T-helper 17 cell (primary cell): ENCODE measurements around the gene ATXN2. TPM values are rescaled to one million over a fixed set of nuclear protein-coding genes. Genes with fewer than 3 reads are reported as not detected.
"Not testable (repeated sequence)": the region's sequence is repeated elsewhere in the genome, so short reads cannot be mapped to it uniquely, and the experiment has no call there.

Experiments
- ATAC-seq: fragments of 150-1000 bp; cut with Tn5 transposase; 2 replicates; pipeline ENCODE4 v1.10.0; 2021; ENCODE audit warnings: mild to moderate bottlenecking, moderate library complexity
- DNase-seq, 3 donors: peaks; one replicate each; pipeline versions ENCODE4 v3.0.0 to v3.0.0-alpha.2; 2020 to 2021
- H3K9me3 ChIP-seq: one replicate; pipeline ENCODE4 v1.7.0; 2013; ENCODE audit warnings: low read length, mild to moderate bottlenecking; ENCODE audit not compliant: control insufficient read depth, poor library complexity, severe bottlenecking
- H3K27ac Mint-ChIP-seq: one replicate; pipeline ENCODE4 v1.8.0; 2022; ENCODE audit warnings: mild to moderate bottlenecking, moderate library complexity, mixed read lengths
- H3K27me3 Mint-ChIP-seq: one replicate; pipeline ENCODE4 v1.8.0; 2022; ENCODE audit warnings: mixed read lengths
- H3K36me3 Mint-ChIP-seq: one replicate; pipeline ENCODE4 v1.8.0; 2022; ENCODE audit warnings: low read depth, mixed read lengths
- H3K4me1 Mint-ChIP-seq: one replicate; pipeline ENCODE4 v1.8.0; 2022; ENCODE audit warnings: mild to moderate bottlenecking, mixed read lengths
- H3K4me3 Mint-ChIP-seq: one replicate; pipeline ENCODE4 v1.8.0; 2022; ENCODE audit warnings: mild to moderate bottlenecking, moderate library complexity, mixed read lengths
- total RNA-seq, 4 donors: library from RNA in 2 of 4; stranded (reverse) in 2 of 4; gene quantifications; one replicate each; pipeline ENCODE4 v1.2.3 and lab custom pipeline; 2022 to 2026

Gene ATXN2
- total RNA-seq, 2 donors from 2014 or later = 47.6 to 48.8 TPM

- Mint-ChIP-seq H3K4me1 (peaks cover 28% of the 10 kb centered on the region), H3K4me3 (peak overlapping the region; percentile 2), H3K27ac (peak overlapping the region; percentile 77)
- not testable (repeated sequence) for H3K9me3 ChIP-seq, H3K27me3 Mint-ChIP-seq, DNase-seq, H3K36me3 Mint-ChIP-seq, ATAC-seq
These were observed 3.7 kb downstream of the ATXN2 start for GRCh38 chr12:111595341-111595835.

- H3K27me3 Mint-ChIP-seq, H3K9me3 ChIP-seq, ATAC-seq, H3K36me3 Mint-ChIP-seq, H3K27ac Mint-ChIP-seq, H3K4me3 Mint-ChIP-seq, DNase-seq: not testable (repeated sequence)
- peaks cover 19% of the 10 kb centered on the region for H3K4me1 Mint-ChIP-seq
These were observed 7.6 kb downstream of the ATXN2 start for GRCh38 chr12:111591399-111592010.

- no peak overlapping the region for H3K27ac Mint-ChIP-seq
- no peaks in the 10 kb centered on the region for H3K27me3 Mint-ChIP-seq
- H3K4me1 Mint-ChIP-seq = peaks cover 15% of the 10 kb centered on the region
- DNase-seq = no peak
- ATAC-seq = no peak
- no peaks in the 10 kb centered on the region for H3K9me3 ChIP-seq
- no peak overlapping the region for H3K4me3 Mint-ChIP-seq
- H3K36me3 Mint-ChIP-seq = no peaks in the 10 kb centered on the region
These were observed 8.6 kb downstream of the ATXN2 start for GRCh38 chr12:111590552-111590951.

GRCh38 chr12:111589601-111590000 lies 9.5 kb downstream of the ATXN2 start:
- H3K36me3 Mint-ChIP-seq = no peaks in the 10 kb centered on the region
- no peak overlapping the region for H3K4me3 Mint-ChIP-seq
- DNase-seq (no peak), ATAC-seq (no peak)
- H3K27me3 Mint-ChIP-seq = no peaks in the 10 kb centered on the region
- H3K27ac Mint-ChIP-seq = peak overlapping the region; percentile 54
- peaks cover 14% of the 10 kb centered on the region for H3K4me1 Mint-ChIP-seq
- no peaks in the 10 kb centered on the region for H3K9me3 ChIP-seq

DNA sequence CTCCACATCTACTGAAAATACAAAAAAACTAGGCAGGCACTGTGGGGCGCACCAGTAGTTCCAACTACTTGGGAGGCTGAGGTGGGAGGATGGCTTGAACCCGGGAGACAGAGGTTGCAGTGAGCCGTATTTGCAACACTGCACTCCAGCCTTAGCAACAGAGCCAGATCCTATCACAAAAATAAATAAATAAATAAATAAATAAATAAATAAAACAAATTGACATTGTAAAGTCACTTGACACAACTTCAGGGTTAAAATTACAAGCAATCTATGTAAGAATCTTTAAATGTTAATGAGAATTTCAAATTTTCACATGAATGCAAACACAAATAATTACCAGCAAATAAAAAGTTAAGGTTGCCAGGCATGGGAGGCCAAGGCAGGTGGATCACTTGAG lies 11.1 kb downstream of the ATXN2 start:
- H3K36me3 Mint-ChIP-seq = no peaks in the 10 kb centered on the region
- no peaks in the 10 kb centered on the region for H3K27me3 Mint-ChIP-seq
- peaks cover 9% of the 10 kb centered on the region for H3K4me1 Mint-ChIP-seq
- no peak overlapping the region for H3K27ac Mint-ChIP-seq
- H3K4me3 Mint-ChIP-seq = no peak overlapping the region
- ATAC-seq = no peak
- no peak for DNase-seq
- H3K9me3 ChIP-seq = no peaks in the 10 kb centered on the region

- Mint-ChIP-seq H3K27ac (no peak overlapping the region), H3K36me3 (no peaks in the 10 kb centered on the region), H3K4me3 (no peak overlapping the region), H3K4me1 (peaks cover 9% of the 10 kb centered on the region), H3K27me3 (no peaks in the 10 kb centered on the region)
- no peak for DNase-seq
- no peak for ATAC-seq
- H3K9me3 ChIP-seq = no peaks in the 10 kb centered on the region
These were observed 12.1 kb downstream of the ATXN2 start for GRCh38 chr12:111586986-111587385.

DNA sequence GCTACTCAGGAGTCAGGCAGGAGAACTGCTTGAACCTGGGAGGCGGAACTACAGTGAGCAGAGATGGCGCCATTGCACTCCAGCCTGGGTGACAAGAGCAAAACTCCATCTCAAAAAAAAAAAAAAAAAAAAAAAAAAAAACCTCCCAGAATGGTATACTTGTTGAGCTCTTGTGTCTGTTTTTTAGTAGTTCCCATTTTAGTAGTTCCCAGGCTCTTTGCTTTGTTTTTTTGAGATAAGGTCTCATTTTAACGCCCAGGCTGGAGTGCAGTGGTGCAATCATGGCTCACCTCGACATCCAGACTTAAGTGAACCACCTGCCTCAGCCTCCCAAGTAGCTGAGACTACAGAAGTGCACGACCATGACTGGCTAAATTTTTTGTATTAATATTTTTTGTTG lies 13.4 kb downstream of the ATXN2 start:
- Mint-ChIP-seq H3K4me1 (peaks cover 17% of the 10 kb centered on the region), H3K27ac (no peak overlapping the region), H3K4me3 (no peak overlapping the region), H3K36me3 (no peaks in the 10 kb centered on the region), H3K27me3 (no peaks in the 10 kb centered on the region)
- no peak for DNase-seq
- ATAC-seq = no peak
- no peaks in the 10 kb centered on the region for H3K9me3 ChIP-seq

DNA sequence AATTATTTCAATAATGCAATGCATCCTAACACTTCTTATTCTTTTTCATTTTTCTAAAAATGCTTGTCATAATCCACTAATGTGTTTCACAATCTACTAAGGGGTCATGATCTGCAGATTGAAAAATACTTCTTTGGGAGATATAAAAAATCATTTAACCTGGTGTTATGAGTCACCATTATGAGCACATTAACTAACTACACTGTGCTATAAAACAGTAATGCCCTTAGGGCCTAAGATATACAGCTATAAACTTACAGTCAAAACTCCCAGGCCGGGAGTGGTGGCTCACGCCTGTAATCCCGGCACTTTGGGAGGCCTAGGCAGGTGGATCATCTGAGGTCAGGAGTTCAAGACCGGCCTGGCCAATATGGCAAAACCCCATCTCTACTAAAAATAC lies 14.2 kb downstream of the ATXN2 start:
- H3K9me3 ChIP-seq = no peaks in the 10 kb centered on the region
- Mint-ChIP-seq H3K4me3 (no peak overlapping the region), H3K27ac (no peak overlapping the region), H3K27me3 (no peaks in the 10 kb centered on the region), H3K36me3 (no peaks in the 10 kb centered on the region), H3K4me1 (peaks cover 19% of the 10 kb centered on the region)
- DNase-seq (no peak), ATAC-seq (no peak)

GRCh38 chr12:111583506-111583905 lies 15.6 kb downstream of the ATXN2 start:
- not testable (repeated sequence) for H3K27me3 Mint-ChIP-seq, H3K4me3 Mint-ChIP-seq, ATAC-seq, H3K36me3 Mint-ChIP-seq, DNase-seq, H3K9me3 ChIP-seq, H3K27ac Mint-ChIP-seq
- H3K4me1 Mint-ChIP-seq = peaks cover 19% of the 10 kb centered on the region

GRCh38 chr12:111582133-111582747 lies 16.9 kb downstream of the ATXN2 start:
- no peak overlapping the region for H3K4me3 Mint-ChIP-seq
- no peak for DNase-seq
- H3K9me3 ChIP-seq = no peaks in the 10 kb centered on the region
- ATAC-seq = no peak
- no peaks in the 10 kb centered on the region for H3K36me3 Mint-ChIP-seq
- no peaks in the 10 kb centered on the region for H3K27me3 Mint-ChIP-seq
- peaks cover 22% of the 10 kb centered on the region for H3K4me1 Mint-ChIP-seq
- no peak overlapping the region for H3K27ac Mint-ChIP-seq

GRCh38 chr12:111581434-111582132 lies 17.5 kb downstream of the ATXN2 start:
- DNase-seq (no peak), ATAC-seq (no peak)
- Mint-ChIP-seq H3K4me1 (peaks cover 18% of the 10 kb centered on the region), H3K4me3 (no peak overlapping the region), H3K27ac (no peak overlapping the region), H3K36me3 (no peaks in the 10 kb centered on the region), H3K27me3 (no peaks in the 10 kb centered on the region)
- no peaks in the 10 kb centered on the region for H3K9me3 ChIP-seq

- Mint-ChIP-seq H3K4me3 (no peak overlapping the region), H3K4me1 (peaks cover 17% of the 10 kb centered on the region), H3K27me3 (no peaks in the 10 kb centered on the region), H3K27ac (peak overlapping the region; percentile 29), H3K36me3 (no peaks in the 10 kb centered on the region)
- ATAC-seq = no peak
- H3K9me3 ChIP-seq = no peaks in the 10 kb centered on the region
- no peak for DNase-seq
These were observed 18.4 kb downstream of the ATXN2 start for GRCh38 chr12:111580737-111581136.

DNA sequence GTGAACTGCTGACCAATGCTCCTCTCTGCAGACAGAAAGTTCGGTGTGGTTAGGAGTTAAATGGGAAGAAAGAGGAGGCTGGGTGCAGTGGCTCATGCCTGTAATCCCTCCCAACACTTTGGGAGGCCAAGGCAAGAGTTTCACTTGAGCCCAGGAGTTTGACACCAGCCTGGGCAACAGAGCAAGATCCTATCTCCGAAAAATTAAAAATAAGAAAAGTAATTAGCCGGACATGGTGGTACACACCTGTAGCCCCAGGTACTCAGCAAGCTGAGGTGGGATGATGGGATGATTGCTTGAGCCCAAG lies 19.0 kb downstream of the ATXN2 start:
- H3K9me3 ChIP-seq = no peaks in the 10 kb centered on the region
- H3K27me3 Mint-ChIP-seq = no peaks in the 10 kb centered on the region
- no peaks in the 10 kb centered on the region for H3K36me3 Mint-ChIP-seq
- H3K4me3 Mint-ChIP-seq = no peak overlapping the region
- peak overlapping the region; percentile 29 for H3K27ac Mint-ChIP-seq
- ATAC-seq = no peak
- peaks cover 19% of the 10 kb centered on the region for H3K4me1 Mint-ChIP-seq
- DNase-seq = no peak

- DNase-seq (no peak), ATAC-seq (no peak)
- H3K9me3 ChIP-seq = no peaks in the 10 kb centered on the region
- Mint-ChIP-seq H3K27me3 (no peaks in the 10 kb centered on the region), H3K4me1 (peaks cover 18% of the 10 kb centered on the region), H3K4me3 (no peak overlapping the region), H3K36me3 (no peaks in the 10 kb centered on the region), H3K27ac (no peak overlapping the region)
These were observed 20.2 kb downstream of the ATXN2 start for GRCh38 chr12:111578971-111579340.
